ENCODE results near the gene SHROOM3.
"Not testable (repeated sequence)": the region's sequence is repeated elsewhere in the genome, so short reads cannot be mapped to it uniquely, and the experiment has no call there.

SHROOM3 gene

DNA sequence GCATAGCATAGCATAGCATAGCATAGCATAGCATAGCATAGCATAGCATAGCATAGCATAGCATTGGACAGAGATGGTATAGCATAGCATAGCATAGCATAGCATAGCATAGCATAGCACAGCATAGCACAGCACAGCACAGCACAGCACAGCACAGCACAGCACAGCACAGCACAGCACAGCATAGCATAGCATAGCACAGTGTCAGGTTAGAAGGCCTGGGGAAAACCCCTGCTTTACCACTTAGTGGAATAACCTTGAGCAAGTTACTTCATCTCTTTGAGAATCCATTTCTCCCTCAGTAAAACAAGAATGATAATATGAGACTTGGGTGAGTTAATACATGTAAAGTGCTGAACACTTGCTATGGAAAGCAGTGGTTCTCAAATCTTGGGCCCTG lies 173.5 kb downstream of the SHROOM3 start:
- not testable (repeated sequence) for H3K9me3 ChIP-seq (ENCODE audit: control insufficient read depth, insufficient read depth, low read length); H3K36me3 ChIP-seq (ENCODE audit: control insufficient read depth, insufficient read depth, low read length); H3K27me3 ChIP-seq (ENCODE audit: control insufficient read depth, insufficient read depth, low read length); H3K4me3 ChIP-seq (ENCODE audit: low read depth, low read length); H3K9ac ChIP-seq (ENCODE audit: low read depth, low read length)
- H3K4me1 ChIP-seq (ENCODE audit: control insufficient read depth, insufficient read depth, low read length), result peaks cover 32% of the 10 kb centered on the region

DNA sequence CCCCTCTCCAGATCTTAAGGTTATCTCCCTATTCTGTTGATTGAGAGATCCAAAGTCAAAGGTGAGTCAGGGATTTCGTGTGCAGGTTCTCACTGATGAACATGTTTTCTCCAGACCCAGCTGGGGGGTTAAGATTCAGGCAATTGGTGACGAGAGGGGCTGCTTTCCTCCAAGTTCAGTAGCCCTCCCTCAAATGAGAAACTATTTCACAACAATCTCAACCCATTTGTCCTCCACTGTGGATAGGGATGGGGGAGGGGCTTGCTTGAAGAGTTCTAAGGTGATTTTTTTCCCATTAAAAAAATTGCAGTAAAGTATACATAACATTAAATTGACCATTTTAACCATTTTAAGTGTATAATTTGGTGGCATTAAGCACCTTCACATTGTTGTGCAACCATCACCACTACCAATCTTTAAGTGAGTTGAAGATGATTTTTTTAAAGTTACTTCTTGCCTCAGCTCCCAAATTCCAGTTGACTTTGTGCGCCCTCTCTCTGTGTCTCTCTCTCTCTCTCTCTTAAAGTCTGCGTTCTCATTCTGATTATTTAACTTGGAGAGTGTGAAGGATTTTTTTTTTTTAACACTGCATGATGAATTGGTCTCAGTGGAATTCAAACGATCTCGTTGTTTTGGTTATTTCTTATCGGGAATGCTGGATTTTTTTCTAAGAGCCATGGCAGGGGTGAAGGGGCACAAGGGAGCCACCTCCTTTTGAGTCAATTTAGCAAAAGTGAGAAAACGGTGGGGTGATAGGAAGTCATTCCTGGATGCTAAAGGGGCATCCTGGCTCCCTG lies 175.9 kb downstream of the SHROOM3 start:
- H3K27me3 ChIP-seq (ENCODE audit: control insufficient read depth, insufficient read depth, low read length), result no peaks in the 10 kb centered on the region

DNA sequence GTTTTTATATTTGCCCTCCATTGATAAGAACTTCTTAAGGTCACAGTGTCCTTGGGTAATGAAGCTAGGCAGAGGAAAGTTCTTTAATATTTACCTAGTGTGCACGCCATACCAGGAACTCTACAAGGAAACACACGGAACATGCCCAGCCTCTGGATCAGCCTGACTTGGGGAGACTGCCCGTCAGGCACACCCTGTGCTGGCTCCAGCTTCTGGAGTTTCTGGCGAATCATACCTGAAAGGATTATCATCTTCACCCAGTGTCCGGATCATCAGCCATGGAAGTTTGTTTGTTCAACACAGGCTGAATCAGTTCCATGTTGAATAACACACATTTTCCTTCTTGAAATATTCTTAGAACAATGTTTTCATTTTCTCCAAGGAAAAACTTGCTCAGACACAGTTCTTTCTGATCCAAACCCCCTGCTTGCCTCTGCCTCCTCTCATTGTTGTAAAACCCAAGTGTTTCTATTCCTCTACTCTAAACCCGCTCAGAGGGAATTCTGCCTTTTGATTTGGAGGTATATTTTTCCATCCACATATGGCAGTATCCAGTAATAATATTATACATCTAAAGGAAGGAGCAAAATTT lies 176.7 kb downstream of the SHROOM3 start:
- Histone ChIP-seq H3K9ac (ENCODE audit: low read depth, low read length) (no peak overlapping the region), H3K27me3 (ENCODE audit: control insufficient read depth, insufficient read depth, low read length) (no peaks in the 10 kb centered on the region), H3K9me3 (ENCODE audit: control insufficient read depth, insufficient read depth, low read length) (no peaks in the 10 kb centered on the region), H3K4me3 (ENCODE audit: low read depth, low read length) (no peak overlapping the region), H3K36me3 (ENCODE audit: control insufficient read depth, insufficient read depth, low read length) (no peaks in the 10 kb centered on the region), H3K4me1 (ENCODE audit: control insufficient read depth, insufficient read depth, low read length) (peaks cover 30% of the 10 kb centered on the region)

More for the DNA sequence above, 175.9 kb downstream of the SHROOM3 start:
- H3K4me1 ChIP-seq (ENCODE audit: control insufficient read depth, insufficient read depth, low read length), result peaks cover 32% of the 10 kb centered on the region
- H3K4me3 ChIP-seq (ENCODE audit: low read depth, low read length), result no peak overlapping the region
- H3K9ac ChIP-seq (ENCODE audit: low read depth, low read length), result no peak overlapping the region
- no peaks in the 10 kb centered on the region for H3K9me3 ChIP-seq (ENCODE audit: control insufficient read depth, insufficient read depth, low read length)
- no peaks in the 10 kb centered on the region for H3K36me3 ChIP-seq (ENCODE audit: control insufficient read depth, insufficient read depth, low read length)

- H3K4me3 ChIP-seq (ENCODE audit: low read depth, low read length), result no peak overlapping the region
- H3K4me1 ChIP-seq (ENCODE audit: control insufficient read depth, insufficient read depth, low read length), result peaks cover 13% of the 10 kb centered on the region
- no peaks in the 10 kb centered on the region for H3K27me3 ChIP-seq (ENCODE audit: control insufficient read depth, insufficient read depth, low read length)
- no peaks in the 10 kb centered on the region for H3K9me3 ChIP-seq (ENCODE audit: control insufficient read depth, insufficient read depth, low read length)
- H3K9ac ChIP-seq (ENCODE audit: low read depth, low read length), result no peak overlapping the region
- no peaks in the 10 kb centered on the region for H3K36me3 ChIP-seq (ENCODE audit: control insufficient read depth, insufficient read depth, low read length)
These were observed 179.6 kb downstream of the SHROOM3 start for GRCh38 chr4:76614589-76614988.

DNA sequence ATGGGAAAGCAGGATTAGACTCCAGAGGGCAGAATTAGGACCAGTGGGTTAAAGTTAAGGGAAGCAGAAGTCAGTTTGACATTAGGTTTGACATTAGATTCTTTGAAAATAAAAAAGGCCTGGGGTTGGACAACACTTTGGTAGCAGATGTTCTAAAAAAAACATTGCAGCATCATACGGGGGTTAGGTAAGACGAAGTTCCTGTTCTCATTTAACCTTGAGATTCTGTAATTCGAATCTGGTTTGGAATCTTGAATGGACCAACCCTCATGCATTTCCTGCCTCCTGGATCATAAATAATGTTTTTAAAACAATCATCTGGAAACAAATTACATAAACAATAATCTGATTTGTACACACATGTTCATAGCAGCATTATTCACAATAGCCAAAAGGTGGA lies 181.0 kb downstream of the SHROOM3 start:
- Histone ChIP-seq H3K27me3 (ENCODE audit: control insufficient read depth, insufficient read depth, low read length) (no peaks in the 10 kb centered on the region), H3K4me3 (ENCODE audit: low read depth, low read length) (no peak overlapping the region), H3K9me3 (ENCODE audit: control insufficient read depth, insufficient read depth, low read length) (no peaks in the 10 kb centered on the region), H3K9ac (ENCODE audit: low read depth, low read length) (no peak overlapping the region), H3K4me1 (ENCODE audit: control insufficient read depth, insufficient read depth, low read length) (peaks cover 8% of the 10 kb centered on the region), H3K36me3 (ENCODE audit: control insufficient read depth, insufficient read depth, low read length) (no peaks in the 10 kb centered on the region)

GRCh38 chr4:76616526-76616925 lies 181.5 kb downstream of the SHROOM3 start:
- no peak overlapping the region for H3K4me3 ChIP-seq (ENCODE audit: low read depth, low read length)
- H3K9me3 ChIP-seq (ENCODE audit: control insufficient read depth, insufficient read depth, low read length), result no peaks in the 10 kb centered on the region
- no peak overlapping the region for H3K9ac ChIP-seq (ENCODE audit: low read depth, low read length)
- no peaks in the 10 kb centered on the region for H3K27me3 ChIP-seq (ENCODE audit: control insufficient read depth, insufficient read depth, low read length)
- no peaks in the 10 kb centered on the region for H3K36me3 ChIP-seq (ENCODE audit: control insufficient read depth, insufficient read depth, low read length)
- peaks cover 3% of the 10 kb centered on the region for H3K4me1 ChIP-seq (ENCODE audit: control insufficient read depth, insufficient read depth, low read length)

- peaks cover 9% of the 10 kb centered on the region for H3K4me1 ChIP-seq (ENCODE audit: control insufficient read depth, insufficient read depth, low read length)
- no peaks in the 10 kb centered on the region for H3K9me3 ChIP-seq (ENCODE audit: control insufficient read depth, insufficient read depth, low read length)
- H3K9ac ChIP-seq (ENCODE audit: low read depth, low read length), result no peak overlapping the region
- no peak overlapping the region for H3K4me3 ChIP-seq (ENCODE audit: low read depth, low read length)
- no peaks in the 10 kb centered on the region for H3K27me3 ChIP-seq (ENCODE audit: control insufficient read depth, insufficient read depth, low read length)
- H3K36me3 ChIP-seq (ENCODE audit: control insufficient read depth, insufficient read depth, low read length), result no peaks in the 10 kb centered on the region
These were observed 185.9 kb downstream of the SHROOM3 start for GRCh38 chr4:76620723-76621468.

- Histone ChIP-seq H3K4me1 (ENCODE audit: control insufficient read depth, insufficient read depth, low read length) (peaks cover 9% of the 10 kb centered on the region), H3K36me3 (ENCODE audit: control insufficient read depth, insufficient read depth, low read length) (no peaks in the 10 kb centered on the region), H3K9me3 (ENCODE audit: control insufficient read depth, insufficient read depth, low read length) (no peaks in the 10 kb centered on the region), H3K27me3 (ENCODE audit: control insufficient read depth, insufficient read depth, low read length) (no peaks in the 10 kb centered on the region), H3K9ac (ENCODE audit: low read depth, low read length) (no peak overlapping the region), H3K4me3 (ENCODE audit: low read depth, low read length) (no peak overlapping the region)
These were observed 187.1 kb downstream of the SHROOM3 start for GRCh38 chr4:76622126-76622525.

- peaks cover 9% of the 10 kb centered on the region for H3K4me1 ChIP-seq (ENCODE audit: control insufficient read depth, insufficient read depth, low read length)
- no peaks in the 10 kb centered on the region for H3K36me3 ChIP-seq (ENCODE audit: control insufficient read depth, insufficient read depth, low read length)
- no peak overlapping the region for H3K9ac ChIP-seq (ENCODE audit: low read depth, low read length)
- H3K27me3 ChIP-seq (ENCODE audit: control insufficient read depth, insufficient read depth, low read length), result no peaks in the 10 kb centered on the region
- no peaks in the 10 kb centered on the region for H3K9me3 ChIP-seq (ENCODE audit: control insufficient read depth, insufficient read depth, low read length)
- H3K4me3 ChIP-seq (ENCODE audit: low read depth, low read length), result no peak overlapping the region
These were observed 187.7 kb downstream of the SHROOM3 start for GRCh38 chr4:76622717-76623116.

- H3K9ac ChIP-seq (ENCODE audit: low read depth, low read length), result no peak overlapping the region
- no peaks in the 10 kb centered on the region for H3K36me3 ChIP-seq (ENCODE audit: control insufficient read depth, insufficient read depth, low read length)
- no peak overlapping the region for H3K4me3 ChIP-seq (ENCODE audit: low read depth, low read length)
- no peaks in the 10 kb centered on the region for H3K27me3 ChIP-seq (ENCODE audit: control insufficient read depth, insufficient read depth, low read length)
- H3K4me1 ChIP-seq (ENCODE audit: control insufficient read depth, insufficient read depth, low read length), result peaks cover 9% of the 10 kb centered on the region
- H3K9me3 ChIP-seq (ENCODE audit: control insufficient read depth, insufficient read depth, low read length), result no peaks in the 10 kb centered on the region
These were observed 188.4 kb downstream of the SHROOM3 start for GRCh38 chr4:76623217-76624045.

- no peak overlapping the region for H3K4me3 ChIP-seq (ENCODE audit: low read depth, low read length)
- no peaks in the 10 kb centered on the region for H3K27me3 ChIP-seq (ENCODE audit: control insufficient read depth, insufficient read depth, low read length)
- no peaks in the 10 kb centered on the region for H3K9me3 ChIP-seq (ENCODE audit: control insufficient read depth, insufficient read depth, low read length)
- H3K9ac ChIP-seq (ENCODE audit: low read depth, low read length), result no peak overlapping the region
- no peaks in the 10 kb centered on the region for H3K36me3 ChIP-seq (ENCODE audit: control insufficient read depth, insufficient read depth, low read length)
- H3K4me1 ChIP-seq (ENCODE audit: control insufficient read depth, insufficient read depth, low read length), result peaks cover 9% of the 10 kb centered on the region
These were observed 189.2 kb downstream of the SHROOM3 start for GRCh38 chr4:76624241-76624681.
